Measurements from ENCODE around the gene DDX17. TPM values are rescaled to one million over a fixed set of nuclear protein-coding genes. Genes with fewer than 3 reads are reported as not detected.

Gene DDX17
- total and polyA plus RNA-seq, 9 of the 15 experiments (the other 6 are each of a cell fraction or from before 2014, with no cell fraction given), result 17.6 to 421 (median 189) TPM

DNA sequence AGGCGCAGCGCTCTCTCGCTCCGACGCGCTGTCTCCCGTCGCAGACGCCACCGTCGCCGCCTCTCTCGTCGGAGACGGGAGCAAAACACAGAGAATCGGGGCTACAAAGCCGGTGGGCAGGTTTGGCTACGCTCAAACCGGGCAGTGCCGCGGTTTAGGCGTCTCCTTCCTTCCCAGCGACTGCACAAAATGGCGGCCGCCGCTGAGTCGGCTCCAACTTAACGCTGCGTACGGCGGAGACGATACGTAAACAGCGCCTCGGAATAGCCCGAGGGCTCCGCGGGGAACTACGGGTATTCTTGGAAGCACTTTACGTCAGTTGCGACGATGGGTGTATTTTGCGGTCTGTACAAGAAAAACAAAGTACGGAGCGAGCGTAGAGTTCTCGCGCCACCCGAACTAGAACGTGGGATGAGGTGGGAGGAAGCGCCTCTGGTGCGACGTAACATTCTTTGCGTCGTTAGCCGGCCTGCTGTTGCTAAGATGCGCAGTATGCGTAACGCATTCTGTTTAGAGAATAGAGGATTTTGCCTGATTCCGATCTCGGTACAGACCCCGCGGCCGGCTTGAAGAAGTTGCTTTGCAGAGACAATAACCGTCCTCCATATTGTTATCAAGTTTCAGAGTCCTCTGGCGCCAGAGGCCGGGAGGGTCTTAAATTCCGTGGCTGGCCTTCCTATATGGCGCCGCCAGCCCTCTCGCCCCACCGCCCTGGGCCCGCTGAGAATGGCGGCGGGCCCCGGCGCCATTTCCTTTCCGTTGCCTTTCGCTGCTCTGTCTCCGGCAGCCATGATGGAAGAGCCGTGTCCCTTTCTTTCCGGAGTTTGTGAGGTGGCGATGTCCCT lies at the start of gene DDX17 (continued):
- TF ChIP-seq ZNF121 (CRISPR knock-in tag; conservative IDR thresholded peaks at IDR 0.05) (no peak), ZNF830 (CRISPR knock-in tag; IDR thresholded peaks at IDR 0.05) (no peak), ZNF586 (CRISPR knock-in tag; conservative IDR thresholded peaks at IDR 0.05) (no peak), EGR1 (conservative IDR thresholded peaks at IDR 0.05) (peak; percentile 55), ZNF668 (CRISPR knock-in tag; IDR thresholded peaks at IDR 0.05) (no peak), ZSCAN32 (CRISPR knock-in tag; IDR thresholded peaks at IDR 0.05) (no peak)
- TF ChIP-seq, protein P1, sequence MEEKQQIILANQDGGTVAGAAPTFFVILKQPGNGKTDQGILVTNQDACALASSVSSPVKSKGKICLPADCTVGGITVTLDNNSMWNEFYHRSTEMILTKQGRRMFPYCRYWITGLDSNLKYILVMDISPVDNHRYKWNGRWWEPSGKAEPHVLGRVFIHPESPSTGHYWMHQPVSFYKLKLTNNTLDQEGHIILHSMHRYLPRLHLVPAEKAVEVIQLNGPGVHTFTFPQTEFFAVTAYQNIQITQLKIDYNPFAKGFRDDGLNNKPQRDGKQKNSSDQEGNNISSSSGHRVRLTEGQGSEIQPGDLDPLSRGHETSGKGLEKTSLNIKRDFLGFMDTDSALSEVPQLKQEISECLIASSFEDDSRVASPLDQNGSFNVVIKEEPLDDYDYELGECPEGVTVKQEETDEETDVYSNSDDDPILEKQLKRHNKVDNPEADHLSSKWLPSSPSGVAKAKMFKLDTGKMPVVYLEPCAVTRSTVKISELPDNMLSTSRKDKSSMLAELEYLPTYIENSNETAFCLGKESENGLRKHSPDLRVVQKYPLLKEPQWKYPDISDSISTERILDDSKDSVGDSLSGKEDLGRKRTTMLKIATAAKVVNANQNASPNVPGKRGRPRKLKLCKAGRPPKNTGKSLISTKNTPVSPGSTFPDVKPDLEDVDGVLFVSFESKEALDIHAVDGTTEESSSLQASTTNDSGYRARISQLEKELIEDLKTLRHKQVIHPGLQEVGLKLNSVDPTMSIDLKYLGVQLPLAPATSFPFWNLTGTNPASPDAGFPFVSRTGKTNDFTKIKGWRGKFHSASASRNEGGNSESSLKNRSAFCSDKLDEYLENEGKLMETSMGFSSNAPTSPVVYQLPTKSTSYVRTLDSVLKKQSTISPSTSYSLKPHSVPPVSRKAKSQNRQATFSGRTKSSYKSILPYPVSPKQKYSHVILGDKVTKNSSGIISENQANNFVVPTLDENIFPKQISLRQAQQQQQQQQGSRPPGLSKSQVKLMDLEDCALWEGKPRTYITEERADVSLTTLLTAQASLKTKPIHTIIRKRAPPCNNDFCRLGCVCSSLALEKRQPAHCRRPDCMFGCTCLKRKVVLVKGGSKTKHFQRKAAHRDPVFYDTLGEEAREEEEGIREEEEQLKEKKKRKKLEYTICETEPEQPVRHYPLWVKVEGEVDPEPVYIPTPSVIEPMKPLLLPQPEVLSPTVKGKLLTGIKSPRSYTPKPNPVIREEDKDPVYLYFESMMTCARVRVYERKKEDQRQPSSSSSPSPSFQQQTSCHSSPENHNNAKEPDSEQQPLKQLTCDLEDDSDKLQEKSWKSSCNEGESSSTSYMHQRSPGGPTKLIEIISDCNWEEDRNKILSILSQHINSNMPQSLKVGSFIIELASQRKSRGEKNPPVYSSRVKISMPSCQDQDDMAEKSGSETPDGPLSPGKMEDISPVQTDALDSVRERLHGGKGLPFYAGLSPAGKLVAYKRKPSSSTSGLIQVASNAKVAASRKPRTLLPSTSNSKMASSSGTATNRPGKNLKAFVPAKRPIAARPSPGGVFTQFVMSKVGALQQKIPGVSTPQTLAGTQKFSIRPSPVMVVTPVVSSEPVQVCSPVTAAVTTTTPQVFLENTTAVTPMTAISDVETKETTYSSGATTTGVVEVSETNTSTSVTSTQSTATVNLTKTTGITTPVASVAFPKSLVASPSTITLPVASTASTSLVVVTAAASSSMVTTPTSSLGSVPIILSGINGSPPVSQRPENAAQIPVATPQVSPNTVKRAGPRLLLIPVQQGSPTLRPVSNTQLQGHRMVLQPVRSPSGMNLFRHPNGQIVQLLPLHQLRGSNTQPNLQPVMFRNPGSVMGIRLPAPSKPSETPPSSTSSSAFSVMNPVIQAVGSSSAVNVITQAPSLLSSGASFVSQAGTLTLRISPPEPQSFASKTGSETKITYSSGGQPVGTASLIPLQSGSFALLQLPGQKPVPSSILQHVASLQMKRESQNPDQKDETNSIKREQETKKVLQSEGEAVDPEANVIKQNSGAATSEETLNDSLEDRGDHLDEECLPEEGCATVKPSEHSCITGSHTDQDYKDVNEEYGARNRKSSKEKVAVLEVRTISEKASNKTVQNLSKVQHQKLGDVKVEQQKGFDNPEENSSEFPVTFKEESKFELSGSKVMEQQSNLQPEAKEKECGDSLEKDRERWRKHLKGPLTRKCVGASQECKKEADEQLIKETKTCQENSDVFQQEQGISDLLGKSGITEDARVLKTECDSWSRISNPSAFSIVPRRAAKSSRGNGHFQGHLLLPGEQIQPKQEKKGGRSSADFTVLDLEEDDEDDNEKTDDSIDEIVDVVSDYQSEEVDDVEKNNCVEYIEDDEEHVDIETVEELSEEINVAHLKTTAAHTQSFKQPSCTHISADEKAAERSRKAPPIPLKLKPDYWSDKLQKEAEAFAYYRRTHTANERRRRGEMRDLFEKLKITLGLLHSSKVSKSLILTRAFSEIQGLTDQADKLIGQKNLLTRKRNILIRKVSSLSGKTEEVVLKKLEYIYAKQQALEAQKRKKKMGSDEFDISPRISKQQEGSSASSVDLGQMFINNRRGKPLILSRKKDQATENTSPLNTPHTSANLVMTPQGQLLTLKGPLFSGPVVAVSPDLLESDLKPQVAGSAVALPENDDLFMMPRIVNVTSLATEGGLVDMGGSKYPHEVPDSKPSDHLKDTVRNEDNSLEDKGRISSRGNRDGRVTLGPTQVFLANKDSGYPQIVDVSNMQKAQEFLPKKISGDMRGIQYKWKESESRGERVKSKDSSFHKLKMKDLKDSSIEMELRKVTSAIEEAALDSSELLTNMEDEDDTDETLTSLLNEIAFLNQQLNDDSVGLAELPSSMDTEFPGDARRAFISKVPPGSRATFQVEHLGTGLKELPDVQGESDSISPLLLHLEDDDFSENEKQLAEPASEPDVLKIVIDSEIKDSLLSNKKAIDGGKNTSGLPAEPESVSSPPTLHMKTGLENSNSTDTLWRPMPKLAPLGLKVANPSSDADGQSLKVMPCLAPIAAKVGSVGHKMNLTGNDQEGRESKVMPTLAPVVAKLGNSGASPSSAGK (IDR thresholded peaks at IDR 0.05), result no peak
- TF ChIP-seq, protein P2, sequence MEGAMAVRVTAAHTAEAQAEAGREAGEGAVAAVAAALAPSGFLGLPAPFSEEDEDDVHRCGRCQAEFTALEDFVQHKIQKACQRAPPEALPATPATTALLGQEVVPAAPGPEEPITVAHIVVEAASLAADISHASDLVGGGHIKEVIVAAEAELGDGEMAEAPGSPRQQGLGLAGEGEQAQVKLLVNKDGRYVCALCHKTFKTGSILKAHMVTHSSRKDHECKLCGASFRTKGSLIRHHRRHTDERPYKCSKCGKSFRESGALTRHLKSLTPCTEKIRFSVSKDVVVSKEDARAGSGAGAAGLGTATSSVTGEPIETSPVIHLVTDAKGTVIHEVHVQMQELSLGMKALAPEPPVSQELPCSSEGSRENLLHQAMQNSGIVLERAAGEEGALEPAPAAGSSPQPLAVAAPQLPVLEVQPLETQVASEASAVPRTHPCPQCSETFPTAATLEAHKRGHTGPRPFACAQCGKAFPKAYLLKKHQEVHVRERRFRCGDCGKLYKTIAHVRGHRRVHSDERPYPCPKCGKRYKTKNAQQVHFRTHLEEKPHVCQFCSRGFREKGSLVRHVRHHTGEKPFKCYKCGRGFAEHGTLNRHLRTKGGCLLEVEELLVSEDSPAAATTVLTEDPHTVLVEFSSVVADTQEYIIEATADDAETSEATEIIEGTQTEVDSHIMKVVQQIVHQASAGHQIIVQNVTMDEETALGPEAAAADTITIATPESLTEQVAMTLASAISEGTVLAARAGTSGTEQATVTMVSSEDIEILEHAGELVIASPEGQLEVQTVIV (CRISPR knock-in tag; IDR thresholded peaks at IDR 0.05; ENCODE audit: borderline replicate concordance), result no peak
- TF ChIP-seq, protein P3, sequence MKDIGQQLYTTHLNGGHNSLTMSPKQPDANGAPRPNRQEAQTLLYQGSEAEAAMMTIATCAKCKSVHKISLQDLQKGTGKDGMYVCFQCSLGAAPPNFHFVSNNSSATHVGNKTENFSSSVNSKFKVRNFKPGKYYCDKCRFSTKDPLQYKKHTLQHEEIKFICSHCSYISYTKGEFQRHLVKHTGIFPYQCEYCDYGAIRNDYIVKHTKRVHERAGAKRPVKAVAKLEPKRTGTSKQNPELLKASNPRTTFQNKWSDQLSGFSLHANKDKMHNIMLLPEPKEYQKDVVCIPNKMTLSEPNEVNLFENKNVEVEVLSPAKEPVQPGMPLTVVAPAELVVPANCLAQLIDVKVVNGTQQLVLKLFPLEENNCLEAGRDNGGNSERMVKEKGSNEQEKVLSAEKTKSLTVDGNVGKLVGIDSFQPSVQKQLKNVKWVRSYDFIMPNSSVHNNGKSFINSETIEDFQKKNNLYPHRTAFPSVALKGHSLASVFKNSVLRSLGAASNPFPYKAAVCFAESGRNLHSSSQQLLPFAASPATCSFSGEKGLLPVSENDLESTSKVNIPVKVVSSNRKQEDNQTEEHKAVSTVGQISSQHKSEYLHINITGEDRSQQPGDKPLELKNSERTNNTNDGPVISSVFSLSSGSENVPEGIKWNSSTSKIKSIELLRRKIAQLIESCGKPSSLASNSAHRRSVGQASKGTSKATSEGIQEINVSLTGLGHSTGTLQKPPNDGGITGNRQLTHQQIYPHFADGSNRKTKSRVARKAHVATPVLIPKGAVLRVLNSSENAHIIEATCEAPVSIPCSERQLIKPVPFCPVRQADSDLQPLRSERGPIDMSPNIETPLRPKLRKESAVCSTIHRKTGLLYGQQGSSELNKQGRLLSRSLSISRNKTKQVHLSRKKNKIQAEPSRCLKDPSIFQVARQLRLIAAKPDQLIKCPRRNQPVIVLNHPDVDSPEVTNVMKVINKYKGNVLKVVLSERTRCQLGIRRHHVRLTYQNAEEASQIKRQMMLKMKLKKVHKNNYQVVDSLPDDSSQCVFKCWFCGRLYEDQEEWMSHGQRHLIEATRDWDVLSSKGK (CRISPR knock-in tag; IDR thresholded peaks at IDR 0.05), result no peak
